Glutamatergic neuron (in vitro differentiated cells): ENCODE measurements around the gene SLC12A6. TPM values are rescaled to one million over a fixed set of nuclear protein-coding genes. Genes with fewer than 3 reads are reported as not detected.
"Not testable (repeated sequence)": the region's sequence is repeated elsewhere in the genome, so short reads cannot be mapped to it uniquely, and the experiment has no call there.

ENCODE experiments used
- DNase-seq: peaks from one replicate; pipeline ENCODE4 v3.0.0; 2022
- H3K27ac Mint-ChIP-seq: one replicate; pipeline ENCODE4 v1.8.0; 2020; ENCODE audit warnings: mild to moderate bottlenecking, mixed read lengths, inconsistent platforms; ENCODE audit not compliant: unreplicated experiment
- H3K27me3 Mint-ChIP-seq: one replicate; pipeline ENCODE4 v1.8.0; 2020; ENCODE audit warnings: mild to moderate bottlenecking, moderate library complexity, mixed read lengths, inconsistent platforms; ENCODE audit not compliant: unreplicated experiment
- H3K36me3 Mint-ChIP-seq: one replicate; pipeline ENCODE4 v1.8.0; 2020; ENCODE audit warnings: mild to moderate bottlenecking, mixed read lengths, inconsistent platforms; ENCODE audit not compliant: unreplicated experiment
- H3K4me1 Mint-ChIP-seq: one replicate; pipeline ENCODE4 v1.8.0; 2020; ENCODE audit warnings: mild to moderate bottlenecking, low read depth, mixed read lengths, inconsistent platforms; ENCODE audit not compliant: unreplicated experiment
- H3K4me3 Mint-ChIP-seq: one replicate; pipeline ENCODE4 v1.8.0; 2020; ENCODE audit warnings: mild to moderate bottlenecking, mixed read lengths, inconsistent platforms; ENCODE audit not compliant: unreplicated experiment
- H3K9me3 Mint-ChIP-seq: one replicate; pipeline ENCODE4 v1.8.0; 2020; ENCODE audit warnings: mild to moderate bottlenecking, moderate library complexity, mixed read lengths, inconsistent platforms; ENCODE audit not compliant: unreplicated experiment
- total RNA-seq: library from RNA; stranded (reverse); fragmentation: NEBNext Ultra II Directional; extraction: Animal tissue kit (Norgen Biotek cat#: 25700); gene quantifications from one replicate; pipeline ENCODE4 v1.2.1, GENCODE V29; 2021; ENCODE audit not compliant: unreplicated experiment
- TF ChIP-seq, protein P1 (sequence below): fragments of 200-600 bp; sonication (generic); IDR thresholded peaks from one replicate; pipeline ENCODE4 v1.5.0; 2021; ENCODE audit not compliant: partially characterized antibody, unreplicated experiment

SLC12A6 gene
- total RNA-seq, 1 donor from 2014 or later, result 43.3 TPM

DNA sequence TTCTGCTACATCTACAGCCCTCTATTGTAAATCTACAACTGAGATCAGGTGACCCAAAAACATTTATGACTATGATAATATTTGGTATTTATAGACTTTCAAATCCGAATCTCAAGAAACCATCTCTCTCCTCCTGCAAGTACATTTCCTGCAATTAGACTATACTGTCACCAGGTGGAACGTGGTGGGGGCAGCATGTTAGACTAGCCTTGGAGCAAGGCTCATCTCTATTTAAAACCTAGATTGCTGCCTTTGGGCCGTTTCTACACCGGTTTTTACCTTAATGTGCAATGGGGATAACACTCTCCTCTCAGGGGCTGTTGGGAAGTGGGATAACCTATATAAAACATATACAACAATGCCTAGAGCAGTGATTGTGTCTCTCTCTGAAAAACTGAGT, 123.9 kb downstream of the SLC12A6 start:
- H3K9me3 Mint-ChIP-seq, result peaks cover 3% of the 10 kb centered on the region
- peaks cover 4% of the 10 kb centered on the region for H3K27me3 Mint-ChIP-seq
- DNase-seq, result no peak
- TF ChIP-seq, protein P1, sequence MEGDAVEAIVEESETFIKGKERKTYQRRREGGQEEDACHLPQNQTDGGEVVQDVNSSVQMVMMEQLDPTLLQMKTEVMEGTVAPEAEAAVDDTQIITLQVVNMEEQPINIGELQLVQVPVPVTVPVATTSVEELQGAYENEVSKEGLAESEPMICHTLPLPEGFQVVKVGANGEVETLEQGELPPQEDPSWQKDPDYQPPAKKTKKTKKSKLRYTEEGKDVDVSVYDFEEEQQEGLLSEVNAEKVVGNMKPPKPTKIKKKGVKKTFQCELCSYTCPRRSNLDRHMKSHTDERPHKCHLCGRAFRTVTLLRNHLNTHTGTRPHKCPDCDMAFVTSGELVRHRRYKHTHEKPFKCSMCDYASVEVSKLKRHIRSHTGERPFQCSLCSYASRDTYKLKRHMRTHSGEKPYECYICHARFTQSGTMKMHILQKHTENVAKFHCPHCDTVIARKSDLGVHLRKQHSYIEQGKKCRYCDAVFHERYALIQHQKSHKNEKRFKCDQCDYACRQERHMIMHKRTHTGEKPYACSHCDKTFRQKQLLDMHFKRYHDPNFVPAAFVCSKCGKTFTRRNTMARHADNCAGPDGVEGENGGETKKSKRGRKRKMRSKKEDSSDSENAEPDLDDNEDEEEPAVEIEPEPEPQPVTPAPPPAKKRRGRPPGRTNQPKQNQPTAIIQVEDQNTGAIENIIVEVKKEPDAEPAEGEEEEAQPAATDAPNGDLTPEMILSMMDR, result no peak
- H3K4me3 Mint-ChIP-seq, result no peak overlapping the region
- H3K36me3 Mint-ChIP-seq, result no peaks in the 10 kb centered on the region
- H3K4me1 Mint-ChIP-seq, result no peaks in the 10 kb centered on the region
- no peak overlapping the region for H3K27ac Mint-ChIP-seq

DNA sequence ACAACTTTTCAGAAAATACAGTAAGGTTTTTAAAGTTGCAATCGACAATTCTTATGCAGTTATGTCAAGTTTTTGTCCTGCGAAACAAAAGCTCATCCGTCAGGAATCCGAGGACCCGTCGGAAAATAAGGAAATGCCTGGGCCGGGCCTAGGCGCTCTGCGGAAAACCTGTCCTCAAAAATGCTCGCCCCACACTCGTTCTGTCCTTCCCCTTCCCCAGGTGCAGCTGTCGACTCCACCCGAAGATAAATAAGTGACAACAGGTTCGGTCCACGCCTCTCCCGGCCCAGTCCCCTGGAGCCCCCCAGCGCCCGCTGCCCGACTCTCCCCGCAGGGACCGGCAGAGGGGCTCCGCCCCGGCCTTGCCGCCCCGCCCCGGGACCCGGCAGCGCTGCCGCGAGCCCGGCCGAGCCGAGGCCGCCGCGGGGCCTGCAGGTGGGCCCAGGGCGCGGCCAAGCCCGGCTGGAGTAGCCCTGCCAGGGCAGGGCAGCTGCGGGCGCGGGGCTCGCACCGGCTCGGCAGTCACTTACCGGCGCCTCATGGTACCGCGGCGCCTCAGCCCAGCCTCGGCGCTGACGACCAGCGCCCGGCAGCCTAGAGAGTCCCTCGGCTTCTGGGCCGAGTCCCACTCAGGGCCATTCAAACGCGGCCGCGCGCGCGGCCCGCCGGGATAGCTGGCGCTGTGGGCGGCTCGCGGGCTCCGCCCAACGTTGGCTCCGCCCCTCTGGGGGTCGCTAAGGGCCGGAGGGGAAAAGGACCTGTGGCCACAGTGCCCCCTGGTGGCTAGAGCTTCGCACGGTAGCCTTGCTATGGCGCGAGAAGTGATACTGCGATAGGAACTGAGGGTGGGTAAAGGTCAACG, 127.9 kb downstream of the SLC12A6 start, which contains the start of gene KATNBL1:
Gene KATNBL1, minus strand, starts transcription at position 676 of the 862 bp plus-strand sequence. CDS start 46,420 bp downstream, outside the sequence.
- peaks cover 4% of the 10 kb centered on the region for H3K27me3 Mint-ChIP-seq
- peak within 1 kb of the TSS; percentile 93 for H3K27ac Mint-ChIP-seq
- H3K9me3 Mint-ChIP-seq, result peaks cover 3% of the 10 kb centered on the region
- no peaks in the 10 kb centered on the region for H3K4me1 Mint-ChIP-seq
- TF ChIP-seq, protein P1, result peak; percentile 97
- H3K4me3 Mint-ChIP-seq, result peak within 1 kb of the TSS; percentile 90
- no peaks in the 10 kb centered on the region for H3K36me3 Mint-ChIP-seq
- peak; percentile 100 for DNase-seq

DNA sequence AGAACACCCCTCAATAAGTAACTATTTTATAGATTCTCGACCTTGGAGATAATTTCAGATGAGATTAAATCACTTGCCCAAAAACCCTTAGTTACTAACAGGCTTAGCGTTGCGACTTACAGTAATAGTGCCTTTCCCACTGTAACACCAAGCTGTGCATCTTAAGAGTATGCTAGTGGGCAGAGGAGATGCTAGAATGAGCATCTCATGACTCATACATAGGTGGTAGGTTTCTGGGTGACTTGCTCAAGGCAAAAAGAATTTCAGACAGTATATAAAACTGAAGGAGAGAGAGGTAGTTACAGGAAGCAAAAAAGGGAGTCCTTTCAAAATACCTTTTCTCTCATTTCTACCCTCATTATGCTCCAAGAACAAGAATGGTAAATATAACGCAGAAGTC, 131.6 kb downstream of the SLC12A6 start:
- peaks cover 6% of the 10 kb centered on the region for H3K36me3 Mint-ChIP-seq
- TF ChIP-seq, protein P1, result no peak
- peaks cover 1% of the 10 kb centered on the region for H3K27me3 Mint-ChIP-seq
- H3K4me1 Mint-ChIP-seq, result no peaks in the 10 kb centered on the region
- no peak overlapping the region for H3K4me3 Mint-ChIP-seq
- H3K9me3 Mint-ChIP-seq, result peaks cover 3% of the 10 kb centered on the region
- DNase-seq, result no peak
- no peak overlapping the region for H3K27ac Mint-ChIP-seq

DNA sequence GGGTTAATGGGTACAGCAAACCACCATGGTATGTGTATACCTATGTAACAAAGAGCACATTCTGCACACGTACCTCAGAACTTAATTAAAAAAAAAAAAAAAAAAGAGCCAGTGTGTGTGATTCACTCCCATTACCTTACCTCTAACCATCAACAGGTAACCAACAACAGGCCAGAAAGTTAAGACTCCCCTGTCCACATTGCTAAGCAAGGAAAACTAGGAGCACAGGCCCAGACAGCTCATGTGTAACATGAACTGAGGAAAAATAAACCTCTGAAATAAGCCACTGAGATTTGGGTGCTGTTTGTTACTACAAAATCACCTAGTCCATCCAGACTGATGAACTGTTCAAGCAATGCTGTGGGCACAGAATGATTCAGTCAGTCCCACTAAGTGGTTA, 133.6 kb downstream of the SLC12A6 start:
- Mint-ChIP-seq H3K4me3 (no peak overlapping the region), H3K27ac (no peak overlapping the region), H3K4me1 (no peaks in the 10 kb centered on the region), H3K9me3 (peaks cover under 1% of the 10 kb centered on the region), H3K36me3 (peaks cover 11% of the 10 kb centered on the region), H3K27me3 (peaks cover 1% of the 10 kb centered on the region)
- no peak for DNase-seq
- TF ChIP-seq, protein P1, result no peak

DNA sequence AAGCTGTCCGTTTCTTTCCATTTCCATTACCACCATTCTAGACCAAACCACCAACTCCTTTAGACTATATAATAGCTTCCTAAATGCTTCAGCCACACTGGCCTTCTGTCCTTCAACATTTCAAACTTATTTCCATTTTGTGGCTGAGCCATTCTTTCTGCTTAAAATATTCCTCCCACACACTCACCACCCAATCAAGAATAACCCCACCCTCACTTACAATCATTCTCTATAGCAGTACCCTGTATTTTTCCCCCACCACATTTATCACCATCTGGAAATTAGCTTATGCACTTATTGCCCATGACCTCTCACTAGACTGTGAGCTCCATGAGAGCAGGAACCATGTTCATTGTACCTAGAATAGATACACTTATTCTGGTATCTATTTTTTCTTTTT, 134.3 kb downstream of the SLC12A6 start:
- H3K4me3 Mint-ChIP-seq, result no peak overlapping the region
- no peak for DNase-seq
- H3K36me3 Mint-ChIP-seq, result peaks cover 11% of the 10 kb centered on the region
- TF ChIP-seq, protein P1, result no peak
- H3K9me3 Mint-ChIP-seq, result no peaks in the 10 kb centered on the region
- peaks cover 1% of the 10 kb centered on the region for H3K27me3 Mint-ChIP-seq
- no peaks in the 10 kb centered on the region for H3K4me1 Mint-ChIP-seq
- H3K27ac Mint-ChIP-seq, result no peak overlapping the region

DNA sequence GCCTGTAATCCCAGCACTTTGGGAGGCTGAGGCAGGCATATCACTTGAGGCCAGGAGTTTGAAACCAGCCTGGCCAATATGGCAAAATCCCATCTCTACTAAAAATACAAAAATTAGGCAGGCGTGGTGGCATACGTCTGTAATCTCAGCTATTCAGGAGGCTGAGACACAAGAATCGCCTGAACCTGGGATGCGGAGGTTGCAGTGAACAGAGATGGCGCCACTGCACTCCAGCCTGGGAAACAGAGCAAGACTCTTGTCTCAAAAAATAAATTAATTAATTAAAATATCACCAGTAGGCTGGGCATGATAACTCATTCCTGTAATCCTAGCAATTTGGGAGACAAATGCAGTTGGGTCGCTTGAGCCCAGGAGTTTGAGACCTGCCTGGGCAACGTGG, 144.3 kb downstream of the SLC12A6 start:
- not testable (repeated sequence) for DNase-seq, H3K27ac Mint-ChIP-seq, H3K9me3 Mint-ChIP-seq, H3K27me3 Mint-ChIP-seq, H3K4me1 Mint-ChIP-seq, H3K36me3 Mint-ChIP-seq, H3K4me3 Mint-ChIP-seq
